Pancreas (tissue), 10 donors: ENCODE results near the gene SMCO3. TPM values are rescaled to one million over a fixed set of nuclear protein-coding genes. Genes with fewer than 3 reads are reported as not detected.

Experiments used
- ATAC-seq, 4 donors: fragments of 200-7000 bp; cut with Tn5 transposase; one replicate each; pipeline versions ENCODE4 v1.8.0 to v1.9.1; 2020; ENCODE audit warnings: mild to moderate bottlenecking in 4 of 4, moderate library complexity in 4 of 4
- DNase-seq, 6 donors: peaks; one replicate each; pipeline ENCODE4 v3.0.0-alpha.2; 2020
- FAIRE-seq: peaks from 2 replicates; lab custom pipeline; 2012; peaks lifted over from hg19 to GRCh38; lab: Jason Lieb, UNC
- H3K27ac ChIP-seq, 4 donors: fragments of 200-600 bp; sonication (generic); 1 replicate in 3 of 4; 2 replicates in 1 of 4; pipeline versions ENCODE4 v1.5.0 to v1.8.0; 2020
- H3K27me3 ChIP-seq, 4 donors: fragments of 200-600 bp; one replicate each; pipeline ENCODE4 v1.8.0; 2021
- H3K36me3 ChIP-seq, 3 donors: fragments of 200-600 bp; sonication (generic) in 1 of 3; one replicate each; pipeline versions ENCODE4 v1.5.0 to v1.8.0; 2020 to 2021
- H3K4me1 ChIP-seq, 3 donors: fragments of 200-600 bp; one replicate each; pipeline ENCODE4 v1.8.0; 2021
- H3K4me3 ChIP-seq, 4 donors: fragments of 200-600 bp; sonication (generic) in 2 of 4; one replicate each; pipeline versions ENCODE4 v1.5.0 to v1.8.0; 2020 to 2021
- H3K9me3 ChIP-seq, 4 donors: fragments of 200-600 bp; one replicate each; pipeline ENCODE4 v1.8.0; 2021
- CTCF ChIP-seq, 4 donors: fragments of 200-600 bp; sonication (generic) in 3 of 4; IDR thresholded peaks; one replicate each; pipeline versions ENCODE4 v1.5.0 to v1.8.0; 2021; ENCODE audit warnings: antibody characterized with exemption in 4 of 4
- WGBS, 2 donors: extraction: QIAGEN DNeasy Blood & Tissue Kit; methylation state at CpG; one replicate each; pipeline ENCODE4 v1.1.7; 2013; 5-methylcytosine and 5-hydroxymethylcytosine counted together
- intact Hi-C, 3 donors: fragments of 100-400 bp; cut with DNase I; formaldehyde crosslinking; loops; one replicate each; pipeline versions ENCODE4 v1.11.1 to v1.14.2; 2022
- polyA plus RNA-seq, 2 donors: library from polyadenylated mRNA; stranded (reverse); fragments of 200-250 nt; gene quantifications; one replicate each; pipeline ENCODE4 v1.2.3, GENCODE V29; 2013
- total RNA-seq, 6 donors: library from RNA; stranded (reverse); fragmentation: NEBNext Ultra II Directional in 4 of 6; extraction: Animal tissue kit (Norgen Biotek cat#: 25700) in 4 of 6; gene quantifications; one replicate each; pipeline versions ENCODE4 v1.2.1 to v1.2.4, GENCODE V29; 2021 to 2023
- donor health status: healthy with polysubstance abuse.
- donor health status: DM: no; HTN: no; CAD: no; lungs with moderate emphysema.
- donor health status: DM: no; HTN: no; CAD: no.
- donor health status: control.
- donor health status: control.
- donor health status: Bipolar disorder and iron deficiency.
- donor health status: DM: yes; HTN: yes; CAD: no.
- donor health status: DM: no; HTN: no; CAD: no.
- donor health status: DM: no; HTN: no; CAD: no.
- donor health status: DM: yes; HTN: yes; CAD: no.

Gene SMCO3
- total and polyA plus RNA-seq, 8 donors, result 0.12 to 0.30 (median 0.19) TPM; not detected in 3

- WGBS, 2 donors, result 0% methylated on average over 7 of the region's 7 CpGs
- Histone ChIP-seq H3K27ac (peak overlapping the region; percentile 68 to 87 (median 77)), H3K4me1 (peaks cover 7 to 16% (median 11%) of the 10 kb centered on the region in 3 donors), H3K9me3 (no peaks in the 10 kb centered on the region), H3K4me3 (peak overlapping the region; percentile 72 to 89 (median 84)), H3K27me3 (no peaks in the 10 kb centered on the region), H3K36me3 (peaks cover 0 to 15% (median 2%) of the 10 kb centered on the region in 3 donors)
- TF ChIP-seq CTCF (IDR thresholded peaks at IDR 0.05), result no peak
- no peak for DNase-seq
- intact Hi-C loops, result no loop called here
- no peak for ATAC-seq
- FAIRE-seq, result no peak
Measured at GRCh38 chr12:14802721-14803010, 11.3 kb downstream of the SMCO3 start.

- H3K36me3 ChIP-seq, result peaks cover 0 to 15% (median 2%) of the 10 kb centered on the region in 3 donors
- peaks cover 7 to 16% (median 11%) of the 10 kb centered on the region in 3 donors for H3K4me1 ChIP-seq
- 62 to 63% methylated on average over 4 of the region's 4 CpGs for WGBS, 2 donors
- DNase-seq, result no peak
- intact Hi-C loops, result no loop called here
- no peak for ATAC-seq
- no peaks in the 10 kb centered on the region for H3K27me3 ChIP-seq
- no peak for TF ChIP-seq CTCF (IDR thresholded peaks at IDR 0.05)
- peak overlapping the region; percentile 72 to 89 (median 84) for H3K4me3 ChIP-seq
- no peak for FAIRE-seq
- no peaks in the 10 kb centered on the region for H3K9me3 ChIP-seq
- no peak overlapping the region for H3K27ac ChIP-seq
Measured at GRCh38 chr12:14802247-14802646, 11.7 kb downstream of the SMCO3 start.

- no peak for TF ChIP-seq CTCF (IDR thresholded peaks at IDR 0.05)
- H3K4me3 ChIP-seq, result no peak overlapping the region
- peaks cover 9 to 63% (median 14%) of the 10 kb centered on the region in 3 donors for H3K36me3 ChIP-seq
- 58 to 65% methylated on average over 4 of the region's 4 CpGs for WGBS, 2 donors
- no peaks in the 10 kb centered on the region for H3K27me3 ChIP-seq
- FAIRE-seq (no peak), ATAC-seq (no peak), DNase-seq (no peak)
- no peaks in the 10 kb centered on the region for H3K9me3 ChIP-seq
- H3K27ac ChIP-seq, result no peak overlapping the region
- H3K4me1 ChIP-seq, result no peaks in the 10 kb centered on the region
- intact Hi-C loops, result no loop called here
Measured at GRCh38 chr12:14795028-14795448, 18.9 kb downstream of the SMCO3 start.

GRCh38 chr12:14785568-14785967 is 28.4 kb downstream of the SMCO3 start:
- DNase-seq (no peak), FAIRE-seq (no peak), ATAC-seq (no peak)
- H3K4me1 ChIP-seq, result no peaks in the 10 kb centered on the region
- peaks cover 5 to 43% (median 14%) of the 10 kb centered on the region in 3 donors for H3K36me3 ChIP-seq
- H3K4me3 ChIP-seq, result no peak overlapping the region
- H3K9me3 ChIP-seq, result no peaks in the 10 kb centered on the region
- no peak for TF ChIP-seq CTCF (IDR thresholded peaks at IDR 0.05)
- no peak overlapping the region for H3K27ac ChIP-seq
- WGBS, 2 donors, result 91 to 92% methylated on average over 3 of the region's 3 CpGs
- H3K27me3 ChIP-seq, result no peaks in the 10 kb centered on the region
- intact Hi-C loops, result no loop called here

GRCh38 chr12:14784471-14784870 is 29.5 kb downstream of the SMCO3 start:
- no peak for FAIRE-seq

More at GRCh38 chr12:14784471-14784870, 29.5 kb downstream of the SMCO3 start:
- no peaks in the 10 kb centered on the region for H3K27me3 ChIP-seq
- no peaks in the 10 kb centered on the region for H3K4me1 ChIP-seq
- peaks cover 0 to 32% (median 14%) of the 10 kb centered on the region in 3 donors for H3K36me3 ChIP-seq
- no peak for DNase-seq
- intact Hi-C loops, result no loop called here
- no peak overlapping the region for H3K4me3 ChIP-seq
- no peaks in the 10 kb centered on the region for H3K9me3 ChIP-seq
- WGBS, 2 donors, result 90 to 92% methylated on average over 2 of the region's 2 CpGs
- TF ChIP-seq CTCF (IDR thresholded peaks at IDR 0.05), result no peak
- ATAC-seq, result no peak
- H3K27ac ChIP-seq, result no peak overlapping the region
